Omental fat pad (tissue), 4 donors: ENCODE results near the gene CENPU. TPM values are rescaled to one million over a fixed set of nuclear protein-coding genes. Genes with fewer than 3 reads are reported as not detected.

Experiments used
- ATAC-seq: fragments of 150-250 bp; one replicate; pipeline ENCODE4 v1.9.1; 2016; ENCODE audit warnings: mild to moderate bottlenecking, moderate library complexity; ENCODE audit not compliant: low FRiP score
- DNase-seq: peaks from one replicate; pipeline ENCODE4 v3.0.0-alpha.2; 2019; ENCODE audit warnings: low spot score
- CTCF ChIP-seq, 3 donors: fragments of 450-650 bp; IDR thresholded peaks; one replicate each; pipeline ENCODE4 v1.5.1; 2016 to 2017; ENCODE audit warnings: antibody characterized with exemption in 3 of 3, mild to moderate bottlenecking in 3 of 3, moderate library complexity in 2 of 3
- total RNA-seq, 4 donors: library from RNA; depleted of rRNA; stranded (reverse); fragments of >200 nt; gene quantifications; one replicate each; pipeline ENCODE4 v1.1.0, GENCODE V29; 2016

The CENPU gene
- total RNA-seq, 4 donors from 2014 or later: 1.3 to 4.6 (median 3.6) TPM

DNA sequence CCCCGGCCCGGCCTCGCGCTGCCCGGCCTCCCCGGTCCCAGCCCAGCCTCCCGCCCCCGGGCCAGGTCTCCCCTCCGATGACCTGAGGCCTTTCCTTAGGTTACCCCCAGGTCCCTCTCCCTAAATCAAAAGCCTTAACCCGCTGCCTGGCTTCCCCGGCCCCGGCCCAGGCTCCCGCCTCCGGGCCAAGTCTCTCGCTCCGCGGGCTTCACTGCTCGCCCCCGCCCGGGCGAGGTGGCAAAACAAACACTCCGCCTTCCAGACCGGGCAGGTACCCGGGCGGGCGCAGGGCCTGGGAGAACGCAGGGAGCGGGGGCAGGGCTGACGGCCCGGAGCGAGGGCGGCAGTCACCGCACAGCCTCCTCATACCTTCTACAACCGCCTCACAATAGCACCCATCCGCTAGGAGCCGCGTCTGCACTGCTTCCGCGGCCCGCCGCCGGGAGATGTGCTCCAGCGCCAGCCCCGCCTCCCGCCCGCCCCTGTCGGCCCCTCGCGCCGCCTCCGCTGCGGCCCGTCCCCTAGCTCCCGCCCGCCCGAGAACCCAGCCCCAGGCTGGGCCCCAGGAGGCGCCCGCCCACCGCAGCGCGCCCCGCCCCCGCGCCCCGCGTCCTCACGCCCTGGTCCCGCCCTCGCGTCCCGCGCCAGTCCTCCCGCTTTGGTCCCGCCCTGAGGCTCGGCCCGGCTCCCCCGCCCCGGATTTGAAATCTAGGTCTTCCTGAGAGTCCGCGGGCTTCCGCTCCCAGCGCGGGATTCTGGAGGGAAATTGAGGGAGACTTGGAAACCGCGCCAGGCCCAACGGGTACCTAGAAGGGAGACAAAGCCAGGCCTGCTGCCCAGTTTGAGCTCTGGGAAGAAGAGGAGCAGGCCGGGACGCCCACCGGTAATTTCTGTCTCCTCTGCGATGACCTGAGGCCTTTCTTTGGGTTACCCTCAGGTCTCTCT lies 84.6 kb downstream of the CENPU start, which contains the start of the genes CASP3 and PRIMPOL:
Gene CASP3 (minus strand): TSS at position 422 of the 945 bp plus-strand sequence. CDS start 10,994 bp downstream, outside the sequence.
Gene PRIMPOL (plus strand): TSS at position 713 of the 945 bp plus-strand sequence. CDS start 7,403 bp downstream, outside the sequence.
- DNase-seq (peak; percentile 86), ATAC-seq (peak; percentile 96)
- TF ChIP-seq CTCF (IDR thresholded peaks at IDR 0.05): no peak

DNA sequence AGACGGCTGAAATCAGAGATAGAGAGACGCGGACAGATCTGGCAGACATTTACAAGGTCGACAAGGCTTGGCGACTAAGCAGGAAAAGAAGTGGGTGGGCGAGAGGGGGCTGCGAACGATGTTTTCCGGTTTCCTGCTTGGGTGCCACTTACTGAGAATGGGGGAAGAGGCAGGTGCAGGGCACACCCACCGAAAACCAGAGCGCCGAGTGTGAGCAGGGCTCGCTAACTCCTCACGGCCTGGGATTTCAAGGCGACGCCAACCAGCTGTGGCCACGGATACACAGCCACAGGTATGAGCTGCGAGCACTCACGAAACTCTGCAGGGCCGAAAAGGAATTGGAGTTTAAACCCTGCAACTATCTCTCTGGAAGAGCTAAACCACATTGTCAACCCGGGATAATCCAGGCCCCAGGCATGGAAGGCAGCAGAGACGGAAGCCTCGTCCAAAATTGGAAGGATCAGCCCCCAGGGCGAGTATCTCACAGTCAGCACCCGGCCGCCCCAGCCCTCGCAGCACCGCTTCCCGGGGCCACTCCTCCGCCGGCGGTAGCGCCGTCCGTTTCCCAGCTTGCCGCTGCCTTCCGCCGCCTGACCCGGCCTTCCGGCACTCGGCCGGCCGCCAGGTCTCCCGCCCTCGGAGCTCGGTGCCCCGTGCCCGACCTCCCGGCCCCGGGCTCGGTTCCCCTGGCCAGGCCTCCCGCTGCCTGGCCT lies 85.4 kb downstream of the CENPU start:
- DNase-seq: peak; percentile 25
- TF ChIP-seq CTCF (IDR thresholded peaks at IDR 0.05): no peak
- ATAC-seq: peak; percentile 55

DNA sequence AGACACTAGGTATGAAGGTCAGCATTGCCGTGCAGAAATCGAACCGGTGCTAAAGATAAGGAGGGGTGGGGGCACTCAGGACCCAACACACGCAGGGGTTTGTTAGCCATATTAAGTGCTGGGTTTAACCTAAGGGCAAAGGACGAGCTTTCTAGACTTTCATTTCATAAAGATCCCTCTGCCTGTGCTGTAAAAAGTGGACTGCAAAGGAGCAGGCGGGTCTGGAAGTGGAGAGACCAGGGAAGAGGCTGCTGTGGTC lies 85.9 kb downstream of the CENPU start:
- no peak for DNase-seq
- TF ChIP-seq CTCF (IDR thresholded peaks at IDR 0.05): no peak
- ATAC-seq: no peak

GRCh38 chr4:184647266-184648053 lies 86.4 kb downstream of the CENPU start:
- ATAC-seq (no peak), DNase-seq (no peak)
- no peak for TF ChIP-seq CTCF (IDR thresholded peaks at IDR 0.05)

GRCh38 chr4:184645904-184646610 lies 87.8 kb downstream of the CENPU start:
- no peak for ATAC-seq
- DNase-seq: no peak
- TF ChIP-seq CTCF (IDR thresholded peaks at IDR 0.05): no peak
